SK-N-SH treated with all-trans-retinoic acid at 6 μM for 48 hours (cell line): ENCODE results near the gene FPR2.

Experiments used
- ATAC-seq: fragments of 200-7000 bp; cut with Tn5 transposase; 3 replicates; pipeline ENCODE4 v1.9.1; 2020; ENCODE audit warnings: mild to moderate bottlenecking, moderate library complexity
- ARNTL ChIP-seq: fragments of 450-650 bp; formaldehyde crosslinking; IDR thresholded peaks from 2 replicates; pipeline ENCODE4 v1.5.0; 2020; ENCODE audit warnings: low read depth, mild to moderate bottlenecking, moderate library complexity, borderline replicate concordance
- CSRNP3 ChIP-seq: fragments of 250-450 bp; sonication (Bioruptor Pico); IDR thresholded peaks from 2 replicates; pipeline ENCODE4 v1.5.1; 2021; ENCODE audit warnings: mild to moderate bottlenecking, moderate library complexity
- ESRRG ChIP-seq: fragments of 250-450 bp; sonication (Bioruptor Pico); IDR thresholded peaks from 2 replicates; pipeline ENCODE4 v1.6.1; 2021; ENCODE audit warnings: mild to moderate bottlenecking
- GLIS3 ChIP-seq: fragments of 250-450 bp; sonication (Bioruptor Pico); IDR thresholded peaks from 2 replicates; pipeline ENCODE4 v1.5.0; 2020; ENCODE audit warnings: mild to moderate bottlenecking, moderate library complexity
- ISL1 ChIP-seq: fragments of 250-450 bp; sonication (Bioruptor Pico); IDR thresholded peaks from 2 replicates; pipeline ENCODE4 v2.1.2; 2022; ENCODE audit warnings: mild to moderate bottlenecking, moderate library complexity
- OSR1 ChIP-seq: fragments of 250-450 bp; sonication (Bioruptor Pico); IDR thresholded peaks from 2 replicates; pipeline ENCODE4 v1.8.0; 2022; ENCODE audit warnings: moderate library complexity, mild to moderate bottlenecking, inconsistent platforms
- PPARA ChIP-seq: fragments of 250-450 bp; sonication (Bioruptor Pico); IDR thresholded peaks from 2 replicates; pipeline ENCODE4 v1.5.0; 2020; ENCODE audit warnings: mild to moderate bottlenecking, borderline replicate concordance
- RARB ChIP-seq: fragments of 250-450 bp; sonication (Bioruptor Pico); IDR thresholded peaks from 2 replicates; pipeline ENCODE4 v1.8.0; 2021; ENCODE audit warnings: mild to moderate bottlenecking, moderate library complexity
- SNAI2 ChIP-seq: fragments of 250-450 bp; sonication (Bioruptor Pico); IDR thresholded peaks from 2 replicates; pipeline ENCODE4 v1.5.0; 2020; ENCODE audit warnings: mild to moderate bottlenecking, moderate library complexity
- ZC3H10 ChIP-seq: fragments of 250-450 bp; sonication (Bioruptor Pico); IDR thresholded peaks from 2 replicates; pipeline ENCODE4 v1.5.1; 2021; ENCODE audit warnings: mild to moderate bottlenecking, moderate library complexity
- ZNF565 ChIP-seq: fragments of 450-650 bp; formaldehyde crosslinking; conservative IDR thresholded peaks from 2 replicates; pipeline ENCODE4 v1.5.0; 2020; ENCODE audit warnings: low read depth, mild to moderate bottlenecking, moderate library complexity
- ZNF70 ChIP-seq: fragments of 450-650 bp; formaldehyde crosslinking; IDR thresholded peaks from 2 replicates; pipeline ENCODE4 v1.5.0; 2020; ENCODE audit warnings: mild to moderate bottlenecking, moderate library complexity
- ZNF8 ChIP-seq: fragments of 450-650 bp; formaldehyde crosslinking; IDR thresholded peaks from 2 replicates; pipeline ENCODE4 v1.5.0; 2020; ENCODE audit warnings: mild to moderate bottlenecking, moderate library complexity
- TF ChIP-seq, protein P1 (sequence below): fragments of 250-450 bp; sonication (Bioruptor Pico); IDR thresholded peaks from 2 replicates; pipeline ENCODE4 v1.5.1; 2020; ENCODE audit warnings: low read depth, mild to moderate bottlenecking, moderate library complexity
- TF ChIP-seq, protein P2 (sequence below): fragments of 250-450 bp; sonication (Bioruptor Pico); IDR thresholded peaks from 2 replicates; pipeline ENCODE4 v1.8.0; 2020; ENCODE audit warnings: mild to moderate bottlenecking, moderate library complexity, borderline replicate concordance
- TF ChIP-seq, protein P3 (sequence below): fragments of 250-450 bp; sonication (Bioruptor Pico); IDR thresholded peaks from 2 replicates; pipeline ENCODE4 v1.8.0; 2021; ENCODE audit warnings: low read depth, mild to moderate bottlenecking, moderate library complexity, borderline replicate concordance

Gene FPR2

DNA sequence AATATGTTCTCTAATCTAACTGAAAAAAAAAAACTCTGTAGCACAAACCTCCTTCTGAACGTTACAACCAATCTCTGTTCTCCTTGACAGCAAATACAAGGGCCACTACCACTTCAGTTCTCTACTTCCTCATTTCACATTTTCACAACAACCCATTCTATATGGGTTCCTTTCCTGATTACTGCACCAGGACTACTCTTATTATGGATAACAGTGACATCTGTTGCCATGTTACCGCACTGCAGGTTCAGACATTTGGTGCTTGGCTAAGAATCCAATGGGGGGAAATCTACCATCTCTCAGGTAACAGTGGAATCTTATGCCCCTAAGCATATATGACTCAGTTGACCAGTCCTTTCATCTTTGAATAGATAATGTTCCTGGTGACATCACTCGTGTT is 22.4 kb downstream of the FPR2 start:
- TF ChIP-seq OSR1 (CRISPR knock-in tag) (no peak), SNAI2 (CRISPR knock-in tag) (no peak), CSRNP3 (no peak), ZC3H10 (CRISPR knock-in tag) (no peak), ZNF8 (CRISPR knock-in tag) (no peak), ZNF70 (CRISPR knock-in tag) (no peak), ARNTL (no peak), GLIS3 (no peak), ESRRG (CRISPR knock-in tag) (no peak), PPARA (CRISPR knock-in tag) (no peak)
- TF ChIP-seq, protein P1, sequence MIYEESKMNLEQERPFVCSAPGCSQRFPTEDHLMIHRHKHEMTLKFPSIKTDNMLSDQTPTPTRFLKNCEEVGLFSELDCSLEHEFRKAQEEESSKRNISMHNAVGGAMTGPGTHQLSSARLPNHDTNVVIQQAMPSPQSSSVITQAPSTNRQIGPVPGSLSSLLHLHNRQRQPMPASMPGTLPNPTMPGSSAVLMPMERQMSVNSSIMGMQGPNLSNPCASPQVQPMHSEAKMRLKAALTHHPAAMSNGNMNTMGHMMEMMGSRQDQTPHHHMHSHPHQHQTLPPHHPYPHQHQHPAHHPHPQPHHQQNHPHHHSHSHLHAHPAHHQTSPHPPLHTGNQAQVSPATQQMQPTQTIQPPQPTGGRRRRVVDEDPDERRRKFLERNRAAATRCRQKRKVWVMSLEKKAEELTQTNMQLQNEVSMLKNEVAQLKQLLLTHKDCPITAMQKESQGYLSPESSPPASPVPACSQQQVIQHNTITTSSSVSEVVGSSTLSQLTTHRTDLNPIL (CRISPR knock-in tag), result no peak
- TF ChIP-seq, protein P2, sequence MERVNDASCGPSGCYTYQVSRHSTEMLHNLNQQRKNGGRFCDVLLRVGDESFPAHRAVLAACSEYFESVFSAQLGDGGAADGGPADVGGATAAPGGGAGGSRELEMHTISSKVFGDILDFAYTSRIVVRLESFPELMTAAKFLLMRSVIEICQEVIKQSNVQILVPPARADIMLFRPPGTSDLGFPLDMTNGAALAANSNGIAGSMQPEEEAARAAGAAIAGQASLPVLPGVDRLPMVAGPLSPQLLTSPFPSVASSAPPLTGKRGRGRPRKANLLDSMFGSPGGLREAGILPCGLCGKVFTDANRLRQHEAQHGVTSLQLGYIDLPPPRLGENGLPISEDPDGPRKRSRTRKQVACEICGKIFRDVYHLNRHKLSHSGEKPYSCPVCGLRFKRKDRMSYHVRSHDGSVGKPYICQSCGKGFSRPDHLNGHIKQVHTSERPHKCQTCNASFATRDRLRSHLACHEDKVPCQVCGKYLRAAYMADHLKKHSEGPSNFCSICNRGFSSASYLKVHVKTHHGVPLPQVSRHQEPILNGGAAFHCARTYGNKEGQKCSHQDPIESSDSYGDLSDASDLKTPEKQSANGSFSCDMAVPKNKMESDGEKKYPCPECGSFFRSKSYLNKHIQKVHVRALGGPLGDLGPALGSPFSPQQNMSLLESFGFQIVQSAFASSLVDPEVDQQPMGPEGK (CRISPR knock-in tag), result no peak
- TF ChIP-seq, protein P3, sequence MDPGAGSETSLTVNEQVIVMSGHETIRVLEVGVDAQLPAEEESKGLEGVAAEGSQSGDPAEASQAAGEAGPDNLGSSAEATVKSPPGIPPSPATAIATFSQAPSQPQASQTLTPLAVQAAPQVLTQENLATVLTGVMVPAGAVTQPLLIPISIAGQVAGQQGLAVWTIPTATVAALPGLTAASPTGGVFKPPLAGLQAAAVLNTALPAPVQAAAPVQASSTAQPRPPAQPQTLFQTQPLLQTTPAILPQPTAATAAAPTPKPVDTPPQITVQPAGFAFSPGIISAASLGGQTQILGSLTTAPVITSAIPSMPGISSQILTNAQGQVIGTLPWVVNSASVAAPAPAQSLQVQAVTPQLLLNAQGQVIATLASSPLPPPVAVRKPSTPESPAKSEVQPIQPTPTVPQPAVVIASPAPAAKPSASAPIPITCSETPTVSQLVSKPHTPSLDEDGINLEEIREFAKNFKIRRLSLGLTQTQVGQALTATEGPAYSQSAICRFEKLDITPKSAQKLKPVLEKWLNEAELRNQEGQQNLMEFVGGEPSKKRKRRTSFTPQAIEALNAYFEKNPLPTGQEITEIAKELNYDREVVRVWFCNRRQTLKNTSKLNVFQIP, result no peak
- ATAC-seq, result no peak

- TF ChIP-seq ZNF565 (CRISPR knock-in tag) (no peak), RARB (no peak), ISL1 (CRISPR knock-in tag) (no peak)
- TF ChIP-seq, protein P2 (CRISPR knock-in tag), result no peak
- TF ChIP-seq, all 23 proteins: peak for 0
- no peak for ATAC-seq
These were observed 23.3 kb downstream of the FPR2 start for GRCh38 chr19:51784109-51784785.

DNA sequence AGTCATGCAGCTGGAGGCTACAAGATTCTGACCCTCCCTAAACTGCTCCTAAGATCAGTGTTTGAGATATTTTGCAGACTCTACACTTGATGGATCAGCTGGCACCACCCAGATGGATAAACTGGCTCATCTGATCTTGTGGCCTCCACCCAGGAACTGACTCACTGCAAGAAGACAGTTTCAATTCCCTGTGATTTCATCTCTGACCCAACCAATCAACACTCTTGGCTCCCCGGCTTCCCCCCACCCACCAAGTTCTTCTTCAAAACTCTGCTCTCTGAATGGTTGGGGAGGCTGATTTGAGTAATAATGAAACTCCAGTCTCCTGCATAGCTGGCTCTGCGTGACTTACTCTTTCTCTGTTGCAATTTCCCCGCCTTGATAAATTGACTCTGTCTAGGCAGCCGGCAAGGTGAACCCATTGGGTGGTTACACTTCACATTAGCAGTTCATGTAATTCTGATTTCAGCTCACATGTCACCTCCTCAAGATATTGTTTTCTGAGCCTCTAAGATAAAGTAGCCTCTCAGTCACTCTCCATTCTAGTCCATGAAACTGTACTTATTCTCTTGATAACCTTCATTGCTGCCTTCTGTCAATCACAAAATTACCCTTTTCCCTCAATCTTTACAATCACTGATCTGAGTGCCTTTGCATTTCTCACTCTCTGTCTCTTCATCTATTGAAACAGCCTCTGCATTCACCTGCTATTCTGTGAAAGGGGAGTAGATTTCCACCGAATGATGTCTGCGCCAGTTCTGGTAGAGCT is 24.1 kb downstream of the FPR2 start:
- TF ChIP-seq, protein P1 (CRISPR knock-in tag), result no peak
- no peak for TF ChIP-seq SNAI2 (CRISPR knock-in tag)
- no peak for TF ChIP-seq ZNF70 (CRISPR knock-in tag)
- no peak for TF ChIP-seq ZNF565 (CRISPR knock-in tag)
- no peak for ATAC-seq
